ENCODE results near the gene BNC2.
A peak's percentile ranks its signal among the peaks of the same experiment; 100 is the strongest.
"Not testable (repeated sequence)": the region's sequence is repeated elsewhere in the genome, so short reads cannot be mapped to it uniquely, and the experiment has no call there.

BNC2 gene

GRCh38 chr9:16441791-16442190, 428.7 kb downstream of the BNC2 start:
- no peak for DNase-seq (ENCODE audit: low spot score)
- Histone ChIP-seq H3K4me3 (ENCODE audit: severe bottlenecking) (no peak overlapping the region), H3K36me3 (ENCODE audit: low read depth) (no peaks in the 10 kb centered on the region), H3K27me3 (ENCODE audit: insufficient read depth, poor library complexity, severe bottlenecking) (no peaks in the 10 kb centered on the region), H3K9me3 (ENCODE audit: severe bottlenecking) (no peaks in the 10 kb centered on the region), H3K27ac (ENCODE audit: poor library complexity, severe bottlenecking) (peak overlapping the region; percentile 49), H3K4me1 (ENCODE audit: insufficient read depth, poor library complexity, severe bottlenecking) (peaks cover 38% of the 10 kb centered on the region)
- no peak for TF ChIP-seq CTCF (IDR thresholded peaks at IDR 0.05; ENCODE audit: poor library complexity, severe bottlenecking)
- no peak for ATAC-seq (ENCODE audit: low read depth)

GRCh38 chr9:16438831-16439230, 431.6 kb downstream of the BNC2 start:
- not testable (repeated sequence) for H3K4me3 ChIP-seq (ENCODE audit: severe bottlenecking); H3K36me3 ChIP-seq (ENCODE audit: low read depth); H3K9me3 ChIP-seq (ENCODE audit: severe bottlenecking); H3K27me3 ChIP-seq (ENCODE audit: insufficient read depth, poor library complexity, severe bottlenecking); DNase-seq (ENCODE audit: low spot score); ATAC-seq (ENCODE audit: low read depth); H3K27ac ChIP-seq (ENCODE audit: poor library complexity, severe bottlenecking)
- peaks cover 18% of the 10 kb centered on the region for H3K4me1 ChIP-seq (ENCODE audit: insufficient read depth, poor library complexity, severe bottlenecking)

GRCh38 chr9:16436545-16436944, 433.9 kb downstream of the BNC2 start:
- no peak overlapping the region for H3K4me3 ChIP-seq (ENCODE audit: severe bottlenecking)
- TF ChIP-seq CTCF (IDR thresholded peaks at IDR 0.05; ENCODE audit: poor library complexity, severe bottlenecking) = no peak
- no peaks in the 10 kb centered on the region for H3K27me3 ChIP-seq (ENCODE audit: insufficient read depth, poor library complexity, severe bottlenecking)
- H3K4me1 ChIP-seq (ENCODE audit: insufficient read depth, poor library complexity, severe bottlenecking) = no peaks in the 10 kb centered on the region
- ATAC-seq (ENCODE audit: low read depth) (no peak), DNase-seq (ENCODE audit: low spot score) (no peak)
- H3K27ac ChIP-seq (ENCODE audit: poor library complexity, severe bottlenecking) = no peak overlapping the region
- no peaks in the 10 kb centered on the region for H3K9me3 ChIP-seq (ENCODE audit: severe bottlenecking)
- H3K36me3 ChIP-seq (ENCODE audit: low read depth) = no peaks in the 10 kb centered on the region

GRCh38 chr9:16434526-16434925, 435.9 kb downstream of the BNC2 start:
- H3K36me3 ChIP-seq (ENCODE audit: low read depth) = no peaks in the 10 kb centered on the region
- DNase-seq (ENCODE audit: low spot score) = no peak
- ATAC-seq (ENCODE audit: low read depth) = no peak

GRCh38 chr9:16433494-16433893, 437.0 kb downstream of the BNC2 start:
- DNase-seq (ENCODE audit: low spot score) (no peak), ATAC-seq (ENCODE audit: low read depth) (no peak)
- no peak overlapping the region for H3K4me3 ChIP-seq (ENCODE audit: severe bottlenecking)
- no peaks in the 10 kb centered on the region for H3K27me3 ChIP-seq (ENCODE audit: insufficient read depth, poor library complexity, severe bottlenecking)
- no peaks in the 10 kb centered on the region for H3K9me3 ChIP-seq (ENCODE audit: severe bottlenecking)
- no peaks in the 10 kb centered on the region for H3K4me1 ChIP-seq (ENCODE audit: insufficient read depth, poor library complexity, severe bottlenecking)
- TF ChIP-seq CTCF (IDR thresholded peaks at IDR 0.05; ENCODE audit: poor library complexity, severe bottlenecking) = no peak
- no peak overlapping the region for H3K27ac ChIP-seq (ENCODE audit: poor library complexity, severe bottlenecking)
- H3K36me3 ChIP-seq (ENCODE audit: low read depth) = no peaks in the 10 kb centered on the region

More at GRCh38 chr9:16434526-16434925, 435.9 kb downstream of the BNC2 start:
- H3K4me3 ChIP-seq (ENCODE audit: severe bottlenecking) = no peak overlapping the region
- H3K27ac ChIP-seq (ENCODE audit: poor library complexity, severe bottlenecking) = no peak overlapping the region
- H3K9me3 ChIP-seq (ENCODE audit: severe bottlenecking) = no peaks in the 10 kb centered on the region
- H3K27me3 ChIP-seq (ENCODE audit: insufficient read depth, poor library complexity, severe bottlenecking) = no peaks in the 10 kb centered on the region
- H3K4me1 ChIP-seq (ENCODE audit: insufficient read depth, poor library complexity, severe bottlenecking) = no peaks in the 10 kb centered on the region
- TF ChIP-seq CTCF (IDR thresholded peaks at IDR 0.05; ENCODE audit: poor library complexity, severe bottlenecking) = no peak

Measured in RWPE2 (cell line).